GM12878 (cell line): ENCODE data around the gene EMILIN3. TPM values are rescaled to one million over a fixed set of nuclear protein-coding genes. Genes with fewer than 3 reads are reported as not detected.

Source experiments
- ATAC-seq: fragments of 200-7000 bp; cut with Tn5 transposase; 3 replicates; pipeline ENCODE4 v1.9.1; 2020; ENCODE audit warnings: mild to moderate bottlenecking, moderate library complexity
- BruUV-seq: library from RNA; stranded (reverse); fragments of 400-500 nt; replicated peaks from 2 replicates; lab custom pipeline; 2021; lab: Mats Ljungman, UMichigan
- CTCF ChIA-PET: fragments of 300-600 bp; sonication (Branson Sonifier 250); formaldehyde crosslinking; extraction: SDS; loops from one replicate; lab custom pipeline; 2021; ENCODE audit warnings: inconsistent platforms; lab: Yijun Ruan, JAX
- POLR2A ChIA-PET: fragments of 350-600 bp; formaldehyde crosslinking; extraction: SDS; loops from one replicate; lab custom pipeline; 2021; ENCODE audit warnings: inconsistent platforms; lab: Charles Lee
- RAD21 ChIA-PET: fragments of 300-600 bp; sonication (Branson Sonifier 250); formaldehyde crosslinking; loops from one replicate; lab custom pipeline; 2023; ENCODE audit warnings: antibody characterized with exemption; ENCODE audit not compliant: unreplicated experiment; lab: Charles Lee
- SMC1A ChIA-PET: fragments of 300-600 bp; sonication (Branson Sonifier 250); formaldehyde crosslinking; loops from one replicate; lab custom pipeline; 2023; ENCODE audit not compliant: unreplicated experiment, uncharacterized antibody; lab: Charles Lee
- DNase-seq: peaks from one replicate; pipeline ENCODE4 v3.0.0-alpha.2; 2011; ENCODE audit warnings: low read depth, low spot score
- FAIRE-seq: peaks from 3 replicates; lab custom pipeline; 2011; peaks lifted over from hg19 to GRCh38; lab: Jason Lieb, UNC
- H2AFZ ChIP-seq: 2 replicates; pipeline ENCODE4 v1.6.0; 2011; ENCODE audit warnings: low read depth, low read length, control low read depth; ENCODE audit not compliant: control insufficient read depth
- H3K27ac ChIP-seq: 2 replicates; pipeline ENCODE4 v1.5.1; 2011; ENCODE audit warnings: control low read depth; ENCODE audit not compliant: control insufficient read depth, insufficient read depth
- H3K27me3 ChIP-seq, 2 experiments: replicated peaks in 1 of 2; 2 replicates each; pipeline versions ENCODE4 v1.6.0 to v1.6.1; 2011; ENCODE audit warnings: low read length in 1 of 2; ENCODE audit not compliant: control insufficient read depth in 2 of 2, insufficient read depth in 2 of 2
- H3K36me3 ChIP-seq, 2 experiments: 2 replicates each; pipeline ENCODE4 v1.5.1; 2011; ENCODE audit warnings: low read length in 1 of 2; ENCODE audit not compliant: control insufficient read depth in 2 of 2, insufficient read depth in 2 of 2
- H3K4me1 ChIP-seq: 2 replicates; pipeline ENCODE4 v1.6.1; 2011; ENCODE audit warnings: mild to moderate bottlenecking, low read length, moderate library complexity, mixed read lengths; ENCODE audit not compliant: control insufficient read depth, insufficient read depth
- H3K4me2 ChIP-seq: 2 replicates; pipeline ENCODE4 v1.6.0; 2011; ENCODE audit warnings: control low read depth; ENCODE audit not compliant: control insufficient read depth, insufficient read depth
- H3K4me3 ChIP-seq: fragments of 200-600 bp; sonication (generic); 2 replicates; pipeline ENCODE4 v1.5.1; 2016
- H3K79me2 ChIP-seq: 2 replicates; pipeline ENCODE4 v1.6.0; 2011; ENCODE audit warnings: low read length; ENCODE audit not compliant: control insufficient read depth, insufficient read depth
- H3K9ac ChIP-seq: 2 replicates; pipeline ENCODE4 v1.8.0; 2011; ENCODE audit warnings: low read length, control low read depth, mixed read lengths; ENCODE audit not compliant: control insufficient read depth, insufficient read depth
- H3K9me3 ChIP-seq: replicated peaks from 3 replicates; pipeline ENCODE4 v1.5.1; 2011; ENCODE audit warnings: mild to moderate bottlenecking, low read length; ENCODE audit not compliant: control insufficient read depth, insufficient read depth
- H4K20me1 ChIP-seq: 2 replicates; pipeline ENCODE4 v1.6.0; 2011; ENCODE audit not compliant: control insufficient read depth, insufficient read depth
- ATF7 ChIP-seq: fragments of 450-650 bp; IDR thresholded peaks from 2 replicates; pipeline ENCODE4 v1.6.1; 2016; ENCODE audit warnings: low read depth, mild to moderate bottlenecking
- GABPA ChIP-seq: IDR thresholded peaks from 2 replicates; pipeline ENCODE4 v1.6.1; 2014; ENCODE audit warnings: antibody characterized with exemption, low read depth, mild to moderate bottlenecking, inconsistent platforms
- MTA2 ChIP-seq: fragments of 450-650 bp; IDR thresholded peaks from 2 replicates; pipeline ENCODE4 v1.6.1; 2016; ENCODE audit warnings: low read depth, mild to moderate bottlenecking, moderate library complexity
- NRF1 ChIP-seq: conservative IDR thresholded peaks from 2 replicates; pipeline ENCODE4 v1.6.1; 2011; ENCODE audit warnings: mild to moderate bottlenecking, low read depth, low read length, improper control_type of control experiment
- TAF1 ChIP-seq: IDR thresholded peaks from 2 replicates; pipeline ENCODE4 v1.6.1; 2011; ENCODE audit warnings: mild to moderate bottlenecking, low read depth, low read length, borderline replicate concordance
- ZBED1 ChIP-seq: IDR thresholded peaks from 2 replicates; pipeline ENCODE4 v1.6.1; 2016; ENCODE audit warnings: borderline replicate concordance
- ZNF274 ChIP-seq: IDR thresholded peaks from one replicate; pipeline ENCODE4 v1.8.0; 2011; ENCODE audit not compliant: insufficient read length, insufficient read depth
- WGBS: methylation state at CpG from one replicate; pipeline ENCODE4 v1.1.6; 2016; ENCODE audit warnings: low lambda C conversion rate; ENCODE audit not compliant: insufficient replicate concordance, insufficient coverage; ENCODE audit errors: missing lambda C conversion rate; 5-methylcytosine and 5-hydroxymethylcytosine counted together
- in situ Hi-C: fragments of 300-500 bp; cut with MboI; formaldehyde crosslinking; loops from 9 replicates; pipeline ENCODE4 v1.14.3; 2018; ENCODE audit warnings: mixed read lengths
- intact Hi-C: fragments of 100-400 bp; cut with micrococcal nuclease; formaldehyde crosslinking; loops from one replicate; pipeline ENCODE4 v1.14.2; 2022; ENCODE audit not compliant: unreplicated experiment
- polyA plus RNA-seq, 11 experiments: library from polyadenylated mRNA; depleted of rRNA in 4 of 11; unstranded in 6 of 11; stranded (reverse) in 5 of 11; fragments of >200 nt; fragmentation: Nextera tagmentation in 4 of 11; fragmentation: Illumina TruSeq in 1 of 11; extraction: Ambion mirVana in 4 of 11; extraction: Trizol in 1 of 11; gene quantifications; 1 replicate in 1 of 11; 2 replicates in 10 of 11; pipeline versions ENCODE4 v1.2.1 to v1.2.3, GENCODE V29; 2011 to 2016; ENCODE audit warnings: inconsistent platforms in 2 of 11, missing spikeins in 2 of 11, low read depth in 1 of 11
- total RNA-seq, 4 experiments: library from RNA; depleted of rRNA in 3 of 4; stranded (reverse); fragments of >200 nt in 3 of 4; fragmentation: Illumina TruSeq in 1 of 4; extraction: Trizol in 1 of 4; gene quantifications; 2 replicates each; pipeline versions ENCODE4 v1.2.1 to v1.2.3, GENCODE V29; 2013 to 2021

EMILIN3 gene
- total and polyA plus RNA-seq, 10 of the 15 experiments (the other 5 are each of a cell fraction or from before 2014, with no cell fraction given): not detected

- in situ Hi-C loops: no loop called here
- ATAC-seq: no peak
- TF ChIP-seq GABPA: 0 out of 2 replicates have a peak, but pooled peaks have one; percentile 28
- no peak for TF ChIP-seq ZBED1
- no TSS peak for BruUV-seq
- 100% methylated on average over 1 of the region's 1 CpG for whole genome bisulfite sequencing
- peaks cover 3% of the 10 kb centered on the region; the same call in 1 of the 2 replicates for H3K4me1 ChIP-seq
- no peaks in the 10 kb centered on the region for H3K9me3 ChIP-seq
- no peak overlapping the region for H2AFZ ChIP-seq
- intact Hi-C loops: no loop called here
- SMC1A ChIA-PET: interaction anchor here (0.5 to 1.0 kb wide), 2 partner anchors 19 to 177 kb away, joined by 3 to 4 read pairs; partner anchors contain the start of gene LPIN3
- CTCF ChIA-PET: no interaction called here
- no peaks in the 10 kb centered on the region for H3K36me3 ChIP-seq
- no peak overlapping the region for H3K27ac ChIP-seq
- no peak for FAIRE-seq
- no peaks in the 10 kb centered on the region for H3K27me3 ChIP-seq
- H3K79me2 ChIP-seq: peaks cover 8% of the 10 kb centered on the region
- POLR2A ChIA-PET: no interaction called here
- H3K4me3 ChIP-seq: no peak overlapping the region
- no peaks in the 10 kb centered on the region for H4K20me1 ChIP-seq
- no peak for DNase-seq
- no peak overlapping the region for H3K4me2 ChIP-seq
- no peak overlapping the region for H3K9ac ChIP-seq
- RAD21 ChIA-PET: no interaction called here
Observed at GRCh38 chr20:41320976-41321375, 45.6 kb downstream of the EMILIN3 start.

- ChIA-PET RAD21 (no interaction called here), POLR2A (no interaction called here), CTCF (no interaction called here), SMC1A (interaction anchor here (0.5 kb wide), 1 partner anchor 177 kb away, joined by 3 read pairs; no protein-coding TSS in a partner anchor)
- DNase-seq (no peak), FAIRE-seq (no peak), ATAC-seq (no peak)
- intact Hi-C loops: no loop called here
- in situ Hi-C loops: no loop called here
- Histone ChIP-seq H3K4me2 (no peak overlapping the region), H3K27ac (no peak overlapping the region), H3K79me2 (peaks cover 8% of the 10 kb centered on the region), H3K9ac (no peak overlapping the region), H3K4me3 (no peak overlapping the region), H3K4me1 (peaks cover 3% of the 10 kb centered on the region; the same call in 1 of the 2 replicates), H2AFZ (no peak overlapping the region), H3K27me3 (no peaks in the 10 kb centered on the region), H4K20me1 (no peaks in the 10 kb centered on the region), H3K36me3 (no peaks in the 10 kb centered on the region), H3K9me3 (no peaks in the 10 kb centered on the region)
- no peak for TF ChIP-seq MTA2
- no peak for TF ChIP-seq ATF7
- no peak for TF ChIP-seq ZNF274
- TF ChIP-seq NRF1: no peak
- TF ChIP-seq TAF1: no peak
- BruUV-seq: no TSS peak
Observed at GRCh38 chr20:41320441-41320840, 46.2 kb downstream of the EMILIN3 start.
